Activated CD4-positive, alpha-beta T cell treated with anti-CD3 and anti-CD28 coated beads, Interleukin-2, amount 50 U/mL, for 1 hour (primary cell): ENCODE results near the gene NOL6.
A peak's percentile ranks its signal among the peaks of the same experiment; 100 is the strongest.
"Not testable (repeated sequence)": the region's sequence is repeated elsewhere in the genome, so short reads cannot be mapped to it uniquely, and the experiment has no call there.

Experiments
- DNase-seq: peaks from one replicate; pipeline ENCODE4 v3.0.0-alpha.2; 2020

Gene NOL6

DNA sequence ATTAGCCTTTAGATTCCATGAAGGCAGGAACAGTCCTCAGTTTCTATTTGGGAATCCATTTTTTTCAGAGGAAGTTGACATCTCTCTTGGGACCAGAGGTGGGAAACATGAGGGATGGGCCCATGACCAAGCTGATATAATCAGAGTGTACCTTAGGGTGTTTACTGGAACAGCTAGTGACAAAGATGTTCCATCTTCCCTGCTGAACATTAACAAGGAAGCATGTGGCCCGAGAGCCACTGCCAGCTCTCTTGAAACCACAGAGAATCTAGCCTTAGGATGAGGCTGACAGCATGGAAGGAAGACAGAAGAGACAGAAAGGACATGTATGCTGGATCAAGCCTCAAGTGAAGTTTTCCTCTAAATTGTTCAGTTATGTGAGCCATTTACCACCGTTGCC, 42.3 kb downstream of the NOL6 start:
- no peak for DNase-seq

GRCh38 chr9:33430942-33431341, 42.8 kb downstream of the NOL6 start:
- no peak for DNase-seq

DNA sequence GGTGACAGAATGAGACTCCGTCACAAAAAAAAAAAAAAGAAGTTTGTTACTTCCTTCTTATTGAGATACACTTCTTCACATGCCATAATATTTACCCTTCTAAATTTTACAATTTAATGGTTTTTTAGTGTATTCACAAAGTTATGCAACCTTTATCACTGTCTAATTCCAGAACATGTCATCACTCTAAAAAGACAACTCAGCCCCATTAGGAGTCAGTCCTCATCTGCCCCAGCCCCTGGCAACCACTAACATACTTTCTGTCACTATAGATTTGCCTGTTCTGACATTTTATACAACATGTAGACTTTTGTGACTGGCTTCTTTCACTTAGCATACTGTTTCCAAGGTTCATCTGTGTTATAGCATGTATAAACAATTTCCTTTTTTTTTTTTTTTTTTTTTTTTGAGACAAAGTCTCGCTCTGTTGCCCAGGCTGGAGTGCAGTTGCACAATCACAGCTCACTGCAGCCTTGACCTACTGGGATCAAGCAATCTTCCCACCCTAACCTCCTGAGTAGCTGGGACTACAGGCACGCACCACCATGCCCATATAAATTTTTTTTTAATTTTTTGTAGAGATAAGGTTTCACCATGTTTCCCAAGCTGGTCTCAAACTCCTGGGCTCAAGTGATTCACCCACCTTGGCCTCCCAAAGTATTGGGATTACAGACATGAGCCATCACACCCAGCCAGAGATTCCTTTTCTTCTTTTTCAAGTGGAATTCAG, 44.3 kb downstream of the NOL6 start:
- no peak for DNase-seq

DNA sequence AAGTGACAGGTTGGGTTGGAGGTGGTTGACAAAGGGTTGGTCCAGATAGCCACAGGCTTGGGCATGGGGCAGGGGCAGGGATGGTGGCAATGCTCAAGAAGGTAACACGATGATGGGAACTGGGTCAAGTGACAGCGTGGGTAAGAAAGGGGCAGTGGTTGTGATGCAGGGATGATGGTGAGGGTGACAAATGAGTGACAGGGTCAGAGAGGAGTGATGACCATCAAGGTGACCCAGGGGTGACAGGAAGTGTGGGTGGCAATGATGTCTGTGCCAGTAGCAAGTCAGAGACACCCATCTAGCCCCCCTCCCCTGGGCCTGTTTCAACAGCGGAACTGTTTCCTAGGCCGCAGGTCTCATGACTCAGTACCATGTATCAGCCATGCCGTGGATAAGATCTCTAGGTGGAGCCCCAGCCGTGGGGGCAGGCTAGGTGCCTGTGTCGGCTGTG, 46.9 kb downstream of the NOL6 start:
- no peak for DNase-seq

DNA sequence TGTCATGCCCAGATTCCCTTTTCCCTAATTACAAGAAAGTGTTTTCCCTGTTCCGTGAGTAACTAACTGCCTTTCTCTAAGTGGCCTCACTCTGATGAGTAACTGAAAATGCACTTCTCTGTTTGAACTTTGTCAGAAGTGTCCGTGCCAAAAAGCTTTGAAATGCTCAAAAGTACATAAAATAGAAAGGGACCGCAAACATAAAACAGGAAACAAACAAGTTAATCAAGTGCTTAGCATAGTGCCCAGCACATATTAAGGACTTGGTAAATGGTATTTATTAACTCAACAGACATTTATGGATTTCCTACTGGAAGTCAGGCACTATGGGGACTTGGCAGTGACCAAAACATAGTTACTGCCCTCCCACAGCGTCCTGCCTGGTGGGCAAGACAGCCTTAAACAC, 48.6 kb downstream of the NOL6 start:
- DNase-seq: no peak

DNA sequence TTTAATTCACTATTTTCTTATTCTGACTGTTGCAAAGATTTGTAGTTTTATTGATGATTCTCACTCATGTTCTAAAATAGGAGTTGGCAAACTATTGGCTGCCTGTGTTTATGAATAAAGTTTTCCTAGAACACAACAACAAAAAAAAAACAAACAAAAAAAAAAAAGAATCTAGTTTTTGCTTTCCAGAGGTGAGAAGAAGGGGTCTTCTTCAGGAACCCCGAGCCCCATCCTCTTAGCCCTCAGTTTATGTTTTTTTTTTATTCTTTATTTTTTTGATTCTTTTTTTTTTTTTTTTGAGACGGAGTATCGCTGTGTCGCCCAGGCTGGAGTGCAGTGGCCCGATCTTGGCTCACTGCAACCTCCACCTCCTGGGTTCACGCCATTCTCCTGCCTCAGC, 49.2 kb downstream of the NOL6 start:
- not testable (repeated sequence) for DNase-seq

DNA sequence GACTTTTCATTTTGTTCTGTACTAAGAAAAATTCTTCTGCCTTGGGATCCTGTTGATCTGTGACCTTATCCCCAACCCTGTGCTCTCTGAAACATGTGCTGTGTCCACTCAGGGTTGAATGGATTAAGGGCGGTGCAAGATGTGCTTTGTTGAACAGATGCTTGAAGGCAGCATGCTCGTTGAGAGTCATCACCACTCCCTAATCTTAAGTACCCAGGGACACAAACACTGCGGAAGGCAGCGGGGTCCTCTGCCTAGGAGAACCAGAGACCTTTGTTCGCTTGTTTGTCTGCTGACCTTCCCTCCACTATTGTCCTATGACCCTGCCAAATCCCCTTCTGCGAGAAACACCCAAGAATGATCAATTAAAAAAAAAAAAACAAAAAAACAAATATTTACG, 49.7 kb downstream of the NOL6 start:
- not testable (repeated sequence) for DNase-seq

DNA sequence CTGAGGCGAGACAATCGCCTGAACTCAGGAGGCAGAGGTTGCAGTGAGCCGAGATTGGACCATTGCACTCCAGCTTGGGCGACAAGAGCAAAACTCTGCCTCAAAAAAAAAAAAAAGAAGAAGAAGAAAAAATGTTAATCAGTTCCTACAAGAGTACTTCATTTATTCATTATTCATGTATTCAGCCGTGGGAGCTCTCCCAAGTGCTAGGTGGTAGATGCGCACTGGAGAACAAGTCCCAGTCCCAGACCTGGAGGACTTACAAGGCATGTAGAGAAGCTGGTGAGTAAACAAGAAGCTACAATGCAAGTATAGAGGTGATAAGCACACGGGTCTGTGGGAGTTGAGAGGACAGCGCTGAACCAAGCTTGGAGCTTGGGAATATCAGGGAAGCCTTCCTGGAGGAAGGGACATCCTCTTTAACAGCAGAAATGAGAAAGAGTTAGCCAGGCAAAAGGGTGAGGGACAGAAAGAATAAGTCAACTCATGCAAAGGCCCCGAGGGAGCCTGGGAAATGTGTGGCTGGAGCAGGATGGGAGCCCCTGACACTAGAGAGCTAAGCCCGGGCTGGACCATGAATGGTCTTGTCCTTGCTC, 53.9 kb downstream of the NOL6 start:
- DNase-seq: no peak

DNA sequence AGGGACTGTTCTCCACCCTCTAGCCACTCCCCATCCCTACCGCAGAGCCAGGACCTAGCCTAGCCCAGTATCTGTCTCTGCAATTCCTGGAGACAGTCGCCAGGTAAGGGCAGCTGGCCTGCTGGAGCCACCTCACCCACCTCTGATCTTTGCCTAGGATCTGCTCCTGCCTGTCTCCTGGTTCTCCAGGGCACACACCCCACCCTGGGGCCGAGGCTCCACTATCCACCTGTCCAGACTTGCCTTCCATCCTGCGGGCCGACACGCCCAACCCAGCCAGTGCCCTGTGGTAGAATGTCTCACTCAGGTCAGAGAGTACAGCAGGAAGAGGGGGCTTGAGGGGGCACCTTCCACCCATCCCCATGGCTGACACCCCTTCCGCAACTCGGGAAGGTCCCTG, 55.6 kb downstream of the NOL6 start:
- no peak for DNase-seq

DNA sequence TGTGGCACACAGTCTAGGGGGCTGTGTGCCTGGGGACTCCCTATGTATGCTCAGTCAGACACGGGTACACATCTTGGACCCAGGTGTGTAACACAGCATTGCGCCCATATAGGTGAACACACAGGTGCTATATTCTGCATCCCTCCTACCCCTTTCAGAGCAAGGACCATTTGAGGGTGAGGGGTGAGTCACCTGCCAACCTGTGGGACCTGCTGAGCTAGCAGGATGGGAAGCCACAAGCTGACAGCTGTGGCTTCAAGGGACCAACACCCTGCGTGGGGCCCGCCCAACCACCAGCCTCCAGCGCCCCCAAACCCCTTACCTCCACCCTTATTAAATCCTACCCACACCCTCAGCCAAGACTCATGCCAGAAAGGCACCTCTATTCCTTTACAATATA, 56.7 kb downstream of the NOL6 start:
- peak; percentile 46 for DNase-seq

DNA sequence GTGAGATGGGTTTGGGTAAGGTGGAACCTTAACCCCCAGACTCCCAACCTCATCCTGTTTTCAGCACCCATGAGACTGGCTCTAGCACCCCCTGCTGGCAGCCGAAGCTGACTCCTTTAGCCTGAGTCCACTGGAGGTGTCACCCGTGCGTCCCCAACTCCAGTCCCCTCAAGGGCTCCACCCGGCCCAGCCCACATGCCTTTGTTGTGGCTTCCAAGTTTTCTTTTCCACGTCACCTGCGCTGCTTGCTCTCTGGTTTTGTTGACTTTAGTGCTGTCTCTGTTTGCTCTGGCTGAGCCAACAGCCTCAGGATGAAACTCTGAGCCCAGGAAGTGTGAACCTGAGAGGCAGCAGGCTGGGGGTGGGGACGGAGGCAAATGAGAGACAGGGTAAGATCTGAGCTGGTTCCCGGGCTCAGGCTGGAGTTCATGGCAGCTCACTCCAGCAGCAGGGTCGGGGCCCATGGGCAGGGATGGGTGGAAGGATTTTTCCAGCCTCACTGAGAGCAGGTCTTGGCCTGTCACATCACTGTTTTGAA, 58.2 kb downstream of the NOL6 start:
- DNase-seq: peak; percentile 98

DNA sequence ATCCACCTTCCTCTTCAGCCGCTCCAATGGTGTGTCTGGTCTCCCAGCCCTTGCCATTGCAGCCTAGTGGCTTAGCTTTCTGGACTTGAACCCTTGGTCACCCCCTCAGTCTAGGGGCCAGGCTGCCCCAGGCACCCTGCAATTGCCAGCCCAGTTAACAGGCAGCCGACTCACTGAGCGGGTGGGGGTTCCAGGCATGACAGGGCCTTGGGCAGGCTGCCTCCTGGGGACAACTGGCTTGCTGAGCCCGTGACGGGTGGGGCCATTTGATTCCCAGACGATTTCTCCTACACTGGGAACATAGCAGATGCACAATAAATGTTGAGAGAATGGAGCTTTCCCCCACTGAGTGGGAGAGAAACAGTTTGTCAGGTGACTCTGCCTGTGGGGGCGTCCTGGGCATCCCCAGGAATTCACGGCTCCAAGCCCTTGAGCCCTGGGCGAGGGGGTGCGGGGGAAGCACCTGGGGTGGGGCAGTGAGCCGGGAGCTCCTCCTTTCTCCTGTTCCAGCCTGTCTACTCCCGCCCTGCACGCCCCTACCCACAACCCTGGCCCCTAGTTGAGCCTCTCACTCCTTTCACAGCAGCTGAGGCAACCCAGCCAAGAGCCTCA, 58.7 kb downstream of the NOL6 start:
- no peak for DNase-seq

DNA sequence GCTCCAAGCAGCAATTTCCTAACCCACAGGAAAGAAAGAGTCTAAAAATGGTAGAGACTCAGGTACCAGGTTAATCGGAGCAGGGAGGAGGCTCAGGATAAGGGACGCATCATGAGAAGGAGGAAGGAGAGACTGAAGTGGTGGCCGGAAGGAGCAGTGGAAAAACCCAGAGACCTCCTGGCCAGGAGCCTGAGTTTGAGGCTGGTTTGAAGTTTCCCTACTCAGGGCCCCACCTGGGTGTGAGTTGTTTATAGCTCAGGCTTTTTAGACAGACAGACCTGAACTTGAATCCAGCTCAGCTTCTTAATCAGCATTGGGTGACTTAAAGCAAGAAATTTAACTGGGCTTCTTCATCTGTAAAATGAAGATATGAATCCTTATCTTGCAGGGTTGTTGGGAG, 59.5 kb downstream of the NOL6 start:
- DNase-seq: no peak
